ENCODE data around the gene SUSD1.

SUSD1 gene

DNA sequence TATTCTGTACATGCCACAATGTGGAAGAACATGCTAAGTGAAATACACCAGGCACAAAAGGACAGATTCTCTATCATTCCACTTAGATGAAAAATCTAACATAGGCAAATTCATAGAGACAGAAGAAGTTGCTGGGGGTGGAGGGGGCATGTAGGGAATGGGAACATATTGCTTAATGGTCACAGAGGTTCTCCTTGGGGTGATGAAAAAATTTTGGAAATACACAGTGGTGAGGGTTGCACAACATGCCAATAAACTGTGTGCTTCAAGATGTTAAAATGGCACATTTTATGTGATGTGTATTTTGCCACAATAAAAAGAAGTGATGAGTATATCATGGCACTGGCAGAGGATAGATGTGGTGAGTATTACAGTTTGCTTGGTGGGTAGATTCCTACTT lies 111.9 kb downstream of the SUSD1 start:
- DNase-seq: no peak

DNA sequence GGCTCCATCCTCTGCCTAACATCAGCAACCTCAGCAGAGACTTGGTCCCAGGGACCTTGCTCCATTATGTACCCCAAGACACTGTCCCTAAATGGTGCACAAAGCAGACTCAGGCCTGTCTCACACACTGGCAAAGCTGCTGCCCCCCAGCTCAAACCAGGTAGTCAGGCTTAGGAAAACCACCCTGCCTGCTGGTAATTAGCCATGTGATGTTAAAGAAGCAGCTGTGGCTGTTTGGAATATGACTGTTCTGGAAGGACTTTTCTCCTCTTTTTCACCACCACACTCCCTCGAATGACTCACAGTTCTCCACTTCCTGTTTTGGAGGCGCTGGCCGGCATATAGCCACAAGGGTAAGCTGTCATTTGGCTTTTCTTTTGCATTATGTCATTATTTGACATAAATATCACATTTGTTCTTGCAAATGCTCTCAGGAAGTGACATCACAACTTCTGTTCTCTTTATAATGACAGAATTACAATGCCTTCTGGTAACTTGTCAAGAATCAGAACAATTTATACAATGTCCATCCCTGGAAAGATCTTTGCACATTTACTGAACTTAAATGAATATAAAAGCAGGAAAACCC lies 113.9 kb downstream of the SUSD1 start:
- DNase-seq: no peak

DNA sequence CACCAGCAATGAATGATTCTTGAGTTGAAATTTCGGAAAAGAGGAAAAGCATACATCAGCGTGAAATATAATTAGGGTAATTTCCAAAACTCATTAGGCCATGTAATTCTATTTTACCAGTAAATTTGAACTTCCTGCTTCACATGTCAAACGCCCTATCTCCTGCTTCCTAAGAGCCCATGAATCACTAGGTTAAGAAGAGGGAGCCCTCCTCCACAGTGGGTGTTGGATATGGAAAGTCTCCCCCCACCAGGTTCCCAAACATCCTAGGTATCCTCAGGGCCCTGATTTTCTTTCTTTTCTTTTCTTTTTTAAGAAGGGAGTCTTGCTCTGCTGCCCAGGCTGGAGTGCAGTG lies 115.2 kb downstream of the SUSD1 start:
- no peak for DNase-seq

DNA sequence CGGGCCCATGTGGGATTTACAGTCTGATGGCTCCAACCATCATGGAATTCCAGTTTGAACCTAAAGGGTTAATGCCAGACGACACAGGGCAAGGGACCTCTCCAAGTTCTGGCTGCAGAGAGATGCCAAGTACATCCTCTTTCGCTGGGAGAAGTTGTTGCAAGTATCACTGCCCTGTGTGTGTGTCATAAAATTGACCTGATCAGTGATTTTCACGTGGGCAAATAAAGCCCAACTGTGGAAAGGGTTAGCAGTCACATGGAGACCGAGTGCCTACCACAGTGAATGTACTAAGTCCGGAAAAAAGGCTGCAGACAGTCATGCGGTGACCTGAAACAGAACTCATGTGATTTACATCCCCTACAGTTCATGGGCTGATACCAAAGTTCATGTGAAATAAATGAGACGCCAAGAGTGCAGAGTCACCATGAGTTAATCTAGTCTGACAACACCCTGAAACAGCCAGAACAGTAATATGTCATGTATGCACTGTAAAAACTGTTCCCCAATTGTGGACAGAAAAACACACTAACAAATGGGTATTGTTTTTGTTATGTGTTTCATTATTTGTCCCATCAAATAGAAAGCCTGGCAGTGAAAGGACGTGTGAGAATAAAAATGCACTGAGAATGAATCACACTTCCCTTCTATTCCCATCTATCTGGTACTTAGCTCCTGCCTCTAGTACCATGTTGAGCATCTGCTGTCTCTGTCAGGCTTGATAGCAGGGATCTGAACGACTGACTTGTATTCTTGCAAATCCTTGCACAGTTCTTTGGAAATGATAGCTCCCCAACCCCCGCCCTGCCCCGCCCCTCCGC lies 115.7 kb downstream of the SUSD1 start:
- DNase-seq: no peak

DNA sequence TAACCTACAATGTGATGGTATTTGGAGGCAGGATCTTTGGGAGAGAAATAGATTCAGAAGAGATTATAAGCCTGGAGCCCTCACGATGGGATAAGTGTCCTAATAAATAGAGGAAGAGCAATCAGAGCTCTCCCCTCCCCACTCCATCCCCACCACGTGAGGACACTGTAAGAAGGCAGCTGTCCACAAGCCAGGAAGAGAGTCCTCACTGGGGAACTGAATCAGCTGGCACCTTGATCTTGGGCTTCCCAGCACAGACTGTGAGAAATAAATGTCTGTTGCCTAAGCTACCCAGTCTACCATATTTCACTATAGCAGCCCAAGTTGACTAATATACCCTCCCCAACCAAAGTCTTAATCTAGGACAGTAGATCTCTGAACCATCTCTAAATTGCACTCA lies 118.1 kb downstream of the SUSD1 start:
- no peak for DNase-seq

DNA sequence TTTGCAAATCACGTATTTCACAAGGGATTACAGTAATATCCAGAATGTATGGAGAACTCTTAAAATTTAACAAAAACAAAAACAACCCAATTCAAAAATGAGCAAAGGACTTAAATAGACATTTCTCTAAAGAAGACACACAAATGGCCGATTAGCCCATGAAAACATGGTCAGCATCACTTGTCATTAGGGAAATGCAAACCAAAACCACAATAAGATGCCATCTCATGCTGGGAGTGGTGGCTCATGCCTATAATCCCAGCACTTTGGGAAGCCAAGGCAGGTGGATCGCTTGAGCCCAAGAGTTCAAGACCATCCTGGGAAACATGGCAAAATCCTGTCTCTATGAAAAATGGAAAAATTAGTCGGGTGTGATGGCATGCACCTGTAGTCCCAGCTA lies 120.2 kb downstream of the SUSD1 start:
- no peak for DNase-seq

DNA sequence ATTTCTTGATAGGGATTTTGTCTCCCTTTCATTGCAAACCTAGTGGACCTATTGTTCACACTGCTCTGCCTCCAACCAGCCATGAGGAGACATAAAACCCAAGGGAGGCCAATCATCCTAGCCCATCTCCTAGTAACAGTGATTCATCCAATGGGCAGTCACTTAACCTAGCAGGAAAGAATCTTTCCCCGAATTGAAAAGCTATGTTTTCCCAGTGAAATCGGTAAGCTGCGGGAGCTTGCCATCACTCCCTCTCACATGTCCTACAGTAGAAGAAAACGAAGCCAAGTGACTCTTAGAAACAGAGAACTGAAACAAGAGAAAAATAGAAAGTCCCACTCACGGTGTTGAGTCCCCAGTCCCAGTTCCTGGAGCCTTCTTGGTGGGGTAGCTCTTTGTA lies 123.3 kb downstream of the SUSD1 start:
- DNase-seq: no peak

DNA sequence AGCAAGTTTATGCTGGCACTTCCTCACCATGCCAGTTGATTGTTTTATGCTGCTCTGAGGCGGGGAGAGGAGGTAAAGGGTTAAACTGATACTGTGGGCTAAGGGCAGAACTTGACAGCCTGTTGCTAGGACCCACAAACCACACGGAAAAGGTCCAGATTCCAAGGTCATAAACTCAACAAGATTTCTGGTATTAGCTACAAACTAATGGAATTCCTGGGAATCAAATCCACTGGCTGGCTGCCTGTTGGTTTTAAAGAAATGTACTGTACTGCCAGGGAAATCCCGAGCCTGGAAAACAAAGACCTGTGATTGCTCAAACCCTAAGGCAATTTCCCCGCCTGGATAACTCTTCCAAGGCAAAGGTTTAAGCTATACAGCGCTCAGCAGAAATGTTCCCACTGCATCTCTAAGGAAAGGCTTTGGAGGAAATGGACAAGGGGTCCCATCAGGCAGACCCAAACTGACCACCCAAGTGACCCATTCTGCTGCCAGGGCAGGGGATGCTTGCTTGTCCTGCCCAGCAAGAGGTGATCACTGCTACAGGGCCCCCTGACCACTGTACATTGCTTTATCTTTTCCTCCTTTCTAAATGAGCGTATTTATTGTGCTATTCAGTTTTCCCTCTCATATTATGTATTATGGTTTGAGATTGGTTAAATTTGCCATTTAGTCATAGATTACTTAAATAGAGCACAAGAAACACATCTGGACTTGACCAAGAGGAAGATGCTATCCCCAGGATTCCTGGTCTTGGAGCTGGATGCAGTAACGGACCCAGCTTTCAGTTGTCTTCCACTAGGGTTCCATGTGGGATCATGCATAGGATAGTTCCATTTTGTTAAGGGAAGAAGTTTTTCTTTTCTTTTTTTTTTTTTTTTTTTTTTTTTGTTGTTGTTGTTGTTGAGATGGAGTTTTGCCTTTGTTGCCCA lies 124.3 kb downstream of the SUSD1 start:
- no peak for DNase-seq

DNA sequence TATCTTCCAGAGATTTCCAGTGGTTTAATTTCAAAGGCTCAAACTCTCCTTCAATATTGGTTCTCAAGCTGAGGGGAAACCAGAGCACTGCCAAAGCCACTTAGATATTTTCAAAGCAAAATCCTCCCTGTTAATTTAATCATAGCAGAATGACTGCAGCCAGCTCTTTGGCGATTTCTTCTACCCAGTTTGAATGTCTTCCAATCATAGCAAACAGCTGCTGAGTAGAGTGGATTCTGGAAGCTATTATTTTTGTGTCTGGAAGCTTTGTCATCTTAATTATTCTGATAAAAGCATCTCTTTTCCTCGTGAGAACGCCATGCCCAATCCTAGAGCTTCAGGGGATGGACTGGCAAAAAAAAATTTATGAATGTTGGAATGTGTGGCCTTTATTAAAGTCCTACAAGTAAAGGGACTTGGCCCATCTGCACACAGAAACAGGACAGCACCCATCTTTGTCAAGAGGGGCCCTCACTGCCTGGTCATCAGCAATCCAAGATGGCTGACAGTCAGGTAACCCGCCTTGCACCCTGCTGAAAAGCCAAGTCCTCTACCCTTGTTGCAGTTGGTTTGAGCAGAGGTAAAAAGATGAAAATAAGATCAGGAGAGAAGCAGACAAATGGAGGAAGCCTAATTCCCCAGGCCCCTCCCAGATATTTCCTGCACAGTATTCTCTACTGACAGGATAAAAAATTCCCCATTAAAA lies 125.1 kb downstream of the SUSD1 start:
- DNase-seq: no peak

DNA sequence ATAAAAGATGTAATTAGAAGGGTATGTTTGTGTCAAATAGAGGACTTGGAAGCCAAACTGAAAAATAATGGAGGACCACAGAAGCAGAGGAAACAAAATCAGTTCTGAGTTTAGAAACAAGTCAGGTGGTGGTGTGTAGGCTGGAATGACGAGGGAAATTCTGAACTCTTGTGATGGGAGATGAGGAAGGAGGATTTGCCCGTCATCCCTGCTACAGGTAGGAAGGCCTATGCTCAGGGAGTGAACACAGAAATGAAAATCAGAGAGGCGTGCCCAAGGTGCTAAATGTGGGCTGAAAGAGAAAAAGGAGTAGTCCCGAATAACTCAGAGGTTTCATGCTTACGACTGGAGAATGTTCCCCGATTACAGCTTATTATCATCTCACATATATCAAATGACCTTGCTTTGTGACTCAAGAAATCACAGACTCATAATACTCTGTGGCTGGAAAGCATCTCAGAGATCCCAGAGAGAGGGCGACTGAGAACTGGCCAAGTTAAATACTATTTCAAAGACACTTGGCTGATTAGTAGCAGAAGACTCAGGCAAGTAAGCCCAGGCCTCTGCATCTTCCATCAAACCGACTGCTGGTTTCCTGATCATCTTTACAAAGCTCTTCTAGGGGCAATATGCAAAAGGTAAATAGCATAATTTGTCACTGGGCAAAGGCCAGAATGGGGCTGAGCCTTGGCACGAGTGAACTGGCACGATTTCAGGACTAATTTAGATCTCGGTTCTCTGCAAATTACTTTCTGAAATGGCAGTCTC lies 126.0 kb downstream of the SUSD1 start:
- no peak for DNase-seq

DNA sequence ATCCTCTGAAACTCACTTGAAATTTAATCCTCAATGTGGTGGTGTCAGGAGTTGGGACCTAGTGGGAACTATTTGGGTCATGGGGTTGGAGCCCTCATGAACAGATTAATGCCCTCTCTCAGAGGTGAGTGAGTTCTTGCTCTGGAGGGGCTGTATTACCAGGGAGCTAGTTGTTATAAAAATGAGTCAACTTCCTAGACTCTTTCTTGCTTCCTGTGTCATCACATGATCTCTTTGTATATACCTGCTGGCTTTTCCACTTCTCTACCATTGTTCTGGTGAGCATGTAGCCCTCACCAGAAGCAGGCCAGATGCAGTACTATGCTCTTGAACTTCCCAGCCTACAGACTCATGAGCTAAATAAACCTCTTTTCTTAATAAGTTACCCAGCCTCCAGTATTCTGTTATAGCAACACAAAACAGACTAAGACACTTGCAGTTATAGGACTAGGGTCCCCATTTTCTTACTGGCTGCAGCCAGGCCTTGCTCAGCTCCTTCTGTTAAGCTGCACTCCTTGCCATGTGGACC lies 127.5 kb downstream of the SUSD1 start:
- no peak for DNase-seq

DNA sequence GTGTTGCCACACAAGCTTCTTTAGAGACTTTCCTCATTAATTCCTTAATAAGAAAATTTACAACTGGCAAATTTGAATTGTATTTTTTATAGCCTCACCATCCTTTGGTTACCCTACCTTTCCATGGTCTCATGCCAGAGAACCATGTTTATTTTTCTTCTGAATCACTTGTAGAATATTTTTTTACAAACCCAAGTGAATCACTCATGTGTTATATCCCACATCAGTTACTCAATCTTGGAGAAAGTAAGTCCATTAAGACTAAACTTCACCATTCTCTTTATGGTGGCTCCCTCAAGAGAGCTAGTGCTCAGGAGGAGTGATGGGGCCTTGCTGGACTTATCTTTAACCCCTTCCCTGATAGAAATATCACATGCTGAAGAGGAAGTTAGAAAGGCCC lies 128.9 kb downstream of the SUSD1 start:
- DNase-seq: no peak

DNA sequence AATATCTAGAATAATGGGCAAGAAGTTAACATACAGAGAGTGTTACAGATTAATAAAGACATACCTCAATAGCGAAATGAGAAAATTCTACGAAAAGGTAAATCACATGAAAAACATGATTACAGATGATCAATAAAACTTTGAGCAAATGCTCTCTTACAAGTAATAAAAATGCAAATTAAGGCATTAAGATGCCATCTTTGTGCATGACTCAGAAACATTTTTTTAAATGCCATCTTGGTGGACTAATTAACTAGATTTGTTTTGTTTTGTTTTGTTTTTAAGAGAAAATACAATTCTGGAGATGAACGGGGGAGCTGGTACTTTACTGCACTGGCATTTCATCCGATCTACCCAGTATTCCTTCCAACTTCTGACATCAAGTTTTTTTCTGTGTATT lies 130.2 kb downstream of the SUSD1 start:
- DNase-seq: no peak

DNA sequence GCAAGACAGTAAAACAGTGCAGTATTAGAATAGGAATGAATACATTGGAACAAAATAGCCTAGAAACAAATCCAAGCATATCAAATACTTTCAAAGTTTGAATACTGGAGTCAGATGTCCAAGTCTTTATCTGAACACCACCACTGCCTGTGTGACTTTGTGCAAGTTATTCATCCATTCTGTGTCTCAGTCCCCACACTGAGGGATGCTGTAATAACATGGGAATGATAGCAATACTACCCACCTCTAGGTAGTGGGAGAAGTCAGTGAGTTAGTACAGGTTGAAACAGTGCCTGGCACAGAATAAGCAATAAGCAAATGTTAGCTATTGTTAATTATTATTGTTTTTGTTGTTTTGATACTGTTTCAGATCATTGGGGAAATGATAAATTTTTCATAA lies 130.9 kb downstream of the SUSD1 start:
- DNase-seq: no peak

DNA sequence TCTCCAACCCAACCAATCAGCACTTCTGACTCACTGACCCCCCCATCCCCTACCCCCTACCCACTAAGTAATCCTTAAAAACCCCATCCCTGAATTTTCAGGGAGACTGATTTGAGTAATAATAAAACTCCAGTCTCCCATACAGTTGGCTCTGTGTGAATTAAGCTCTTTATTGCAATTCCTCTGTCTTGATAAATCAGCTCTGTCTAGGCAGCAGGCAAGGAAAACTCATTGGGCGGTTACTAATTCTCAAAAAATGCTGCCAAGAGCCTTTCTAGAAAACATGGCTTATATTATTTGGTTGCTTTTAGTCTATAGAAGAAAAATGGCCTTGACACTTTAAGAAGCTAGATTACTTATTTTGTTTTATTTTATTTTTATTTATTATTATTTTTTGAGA lies 131.7 kb downstream of the SUSD1 start:
- no peak for DNase-seq

DNA sequence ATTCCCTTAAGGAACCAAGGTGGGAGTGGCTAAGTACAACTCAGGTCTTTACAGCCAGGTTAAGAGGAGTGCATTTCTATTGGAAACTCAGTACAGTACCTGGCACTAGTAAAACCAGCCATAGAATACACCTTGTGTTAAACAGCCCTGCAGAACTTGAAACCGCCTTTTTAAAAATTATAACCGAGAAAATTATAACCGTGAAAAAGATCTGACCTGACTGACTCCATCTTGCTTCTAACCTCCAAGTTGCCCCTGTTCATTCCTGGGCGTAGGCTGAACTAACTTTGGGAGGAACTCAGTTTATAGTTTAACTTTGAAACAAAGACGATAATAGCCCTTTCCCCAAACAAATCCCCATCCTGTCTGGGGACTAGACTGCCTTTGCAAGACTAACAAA lies 132.3 kb downstream of the SUSD1 start:
- no peak for DNase-seq

DNA sequence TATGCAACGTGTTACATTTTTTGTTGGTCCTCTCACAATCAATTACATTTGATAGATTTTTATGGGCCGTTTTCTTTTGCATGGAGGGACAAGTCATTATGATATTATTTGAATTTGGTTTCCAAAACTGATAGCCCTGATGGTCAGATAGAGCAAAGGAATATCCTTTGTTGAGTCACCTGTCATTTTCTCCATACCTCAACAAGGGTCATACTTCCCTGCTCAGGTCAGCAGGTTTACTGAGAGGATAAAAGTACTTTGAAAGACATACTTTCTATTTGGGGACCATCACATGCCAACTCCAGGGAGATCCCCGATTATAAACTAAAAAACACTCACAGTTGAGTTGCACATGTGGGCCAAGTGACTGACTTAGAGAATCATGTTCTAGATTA lies 132.9 kb downstream of the SUSD1 start:
- DNase-seq: no peak

DNA sequence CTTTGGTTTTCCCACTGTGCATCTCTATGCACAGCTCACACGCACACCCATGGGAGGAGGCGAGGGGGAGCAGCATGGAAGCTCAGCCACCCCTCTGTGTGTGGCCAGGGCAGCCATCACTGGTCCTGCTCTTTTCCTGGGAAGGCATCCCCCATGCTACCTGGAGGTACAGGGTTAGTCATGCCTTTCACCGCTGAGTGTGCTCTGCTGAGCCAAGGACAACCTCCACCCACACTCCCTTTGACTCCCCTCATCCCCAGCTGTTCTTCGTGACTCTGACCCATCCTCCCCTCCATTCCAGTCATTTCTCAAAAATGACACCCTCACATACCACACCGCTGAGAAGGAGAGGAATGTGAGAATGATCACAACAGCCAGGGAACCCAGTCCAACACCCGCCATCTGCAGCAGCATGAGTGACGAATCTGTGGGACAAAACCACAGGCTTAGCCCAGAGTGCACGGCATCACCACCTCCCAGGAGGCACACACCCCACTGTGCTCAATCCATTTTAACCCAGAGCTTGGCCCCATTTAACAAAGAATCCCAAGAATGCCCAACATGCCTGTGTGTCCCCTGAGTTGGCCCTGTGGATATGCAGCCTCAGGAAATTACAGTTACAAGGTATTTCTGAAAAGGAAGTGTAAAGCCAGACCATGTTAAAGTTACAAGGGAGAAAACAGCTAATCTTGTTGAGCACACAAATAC lies 133.4 kb downstream of the SUSD1 start:
- no peak for DNase-seq

DNA sequence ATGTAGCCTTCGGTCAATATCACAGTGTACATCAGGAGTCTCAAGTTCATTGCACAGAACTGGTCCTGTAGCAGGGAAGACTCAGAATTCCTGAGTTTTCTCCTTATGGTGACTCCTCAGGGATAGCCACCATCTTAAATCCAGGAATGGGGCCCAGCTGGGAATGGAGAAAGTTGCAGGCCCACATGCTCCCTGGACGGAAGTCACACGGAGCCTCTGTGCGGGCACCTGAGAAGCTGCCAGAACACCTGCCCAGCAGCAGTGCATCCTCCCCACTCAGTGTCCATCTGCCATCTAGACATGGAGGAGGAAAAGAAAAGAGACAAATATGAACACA lies 133.9 kb downstream of the SUSD1 start:
- no peak for DNase-seq

DNA sequence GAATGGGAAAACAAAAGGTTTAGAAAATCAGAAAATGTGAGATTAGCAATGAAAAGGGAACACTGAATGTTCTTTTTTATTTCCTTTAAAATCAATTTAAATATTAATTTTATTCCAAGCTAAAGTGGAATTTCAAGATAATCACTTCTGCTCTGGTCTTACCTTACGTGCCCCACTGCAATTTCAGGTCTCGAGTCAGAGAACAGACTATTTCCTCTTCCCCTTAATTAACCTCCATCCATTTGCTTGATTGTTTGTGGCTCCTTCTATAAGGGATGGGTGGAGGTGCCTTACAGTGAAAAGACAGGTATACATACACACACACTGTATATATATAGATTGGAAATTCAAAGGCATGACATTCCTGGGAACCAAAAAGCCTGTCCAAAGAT lies 137.1 kb downstream of the SUSD1 start:
- DNase-seq: no peak

DNA sequence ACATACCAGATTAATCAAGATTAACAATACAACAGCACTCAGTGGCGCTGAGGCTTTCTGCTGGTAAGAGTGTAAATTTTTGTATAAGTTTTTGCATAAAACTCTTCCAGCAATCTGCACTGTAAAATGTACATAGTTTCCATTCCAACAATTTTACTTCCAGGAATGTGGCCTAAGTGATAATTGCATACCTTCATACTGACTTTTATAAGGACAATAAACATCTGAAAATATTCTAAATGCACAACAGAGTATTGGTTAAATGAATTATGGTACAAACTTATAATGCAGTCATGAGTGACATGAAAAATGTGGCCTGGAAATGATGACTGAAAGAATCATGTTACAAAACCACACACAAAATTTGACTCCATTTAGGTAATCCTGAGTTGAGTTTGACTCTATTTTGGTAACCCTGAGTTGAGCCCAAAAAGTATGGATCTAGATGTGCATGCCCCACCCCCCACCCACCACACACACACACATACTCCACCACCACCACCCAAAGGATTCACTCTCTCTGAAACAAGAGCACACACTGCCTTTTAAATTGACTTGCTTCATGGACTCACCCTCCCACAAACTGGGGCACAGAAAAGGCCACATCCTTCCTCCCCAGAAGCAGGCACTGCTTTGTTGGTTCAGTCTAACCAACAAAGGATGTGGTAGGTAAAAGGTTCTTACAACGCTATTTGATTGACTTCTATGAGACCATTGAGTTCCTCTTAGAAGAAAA lies 137.6 kb downstream of the SUSD1 start:
- no peak for DNase-seq

All from NCI-H1048 (cell line).